CD14-positive monocyte (primary cell): ENCODE data around the gene OR2V1. TPM values are rescaled to one million over a fixed set of nuclear protein-coding genes. Genes with fewer than 3 reads are reported as not detected.
"Not testable (repeated sequence)": the region's sequence is repeated elsewhere in the genome, so short reads cannot be mapped to it uniquely, and the experiment has no call there.

Experiments
- DNase-seq, 3 donors: peaks; one replicate each; pipeline ENCODE4 v3.0.0-alpha.2; 2011 to 2022
- H2AFZ ChIP-seq: 2 replicates; pipeline ENCODE4 v1.6.0; 2012; ENCODE audit warnings: mild to moderate bottlenecking, low read depth, low read length, inconsistent platforms; ENCODE audit not compliant: insufficient read depth, poor library complexity, severe bottlenecking
- H3K27ac ChIP-seq, 2 donors: 1 replicate in 1 of 2; 2 replicates in 1 of 2; pipeline ENCODE4 v1.5.1; 2012 to 2013; ENCODE audit warnings: low read length in 2 of 2, control low read depth in 1 of 2, inconsistent platforms in 1 of 2, low read depth in 1 of 2, mild to moderate bottlenecking in 1 of 2
- H3K27me3 ChIP-seq, 2 donors: one replicate each; pipeline versions ENCODE4 v1.6.0 to v1.6.1; 2011 to 2013; ENCODE audit warnings: low read length in 2 of 2; ENCODE audit not compliant: control insufficient read depth in 2 of 2, insufficient read depth in 2 of 2
- H3K36me3 ChIP-seq, 2 donors: replicated peaks in 1 of 2; 1 replicate in 1 of 2; 2 replicates in 1 of 2; pipeline versions ENCODE4 v1.5.1 to v1.6.1; 2012 to 2013; ENCODE audit warnings: low read length in 2 of 2, control low read depth in 1 of 2, inconsistent platforms in 1 of 2, mild to moderate bottlenecking in 1 of 2; ENCODE audit not compliant: insufficient read depth in 2 of 2, control insufficient read depth in 1 of 2
- H3K4me1 ChIP-seq, 2 donors: 1 replicate in 1 of 2; 2 replicates in 1 of 2; pipeline versions ENCODE4 v1.5.1 to v1.6.1; 2012 to 2013; ENCODE audit warnings: low read length in 2 of 2, control low read depth in 1 of 2, inconsistent platforms in 1 of 2, mild to moderate bottlenecking in 1 of 2, moderate library complexity in 1 of 2; ENCODE audit not compliant: insufficient read depth in 2 of 2, control insufficient read depth in 1 of 2
- H3K4me2 ChIP-seq: replicated peaks from 2 replicates; pipeline ENCODE3; 2012; ENCODE audit warnings: low read length, moderate library complexity, mild to moderate bottlenecking; ENCODE audit not compliant: poor library complexity, severe bottlenecking; ENCODE audit errors: extremely low read depth
- H3K4me3 ChIP-seq, 3 experiments: fragments of 200-600 bp in 1 of 3; sonication (generic) in 1 of 3; replicated peaks in 1 of 3; 1 replicate in 2 of 3; 2 replicates in 1 of 3; pipeline ENCODE4 v1.5.1; 2011 to 2013; ENCODE audit warnings: low read length in 3 of 3, mild to moderate bottlenecking in 3 of 3, control low read depth in 2 of 3, low read depth in 2 of 3, inconsistent platforms in 1 of 3, moderate library complexity in 1 of 3
- H3K79me2 ChIP-seq: 2 replicates; pipeline ENCODE4 v1.6.0; 2012; ENCODE audit warnings: mild to moderate bottlenecking, control low read depth, inconsistent platforms, low read length, moderate library complexity; ENCODE audit not compliant: insufficient read depth
- H3K9ac ChIP-seq: 2 replicates; pipeline ENCODE4 v1.6.0; 2017; ENCODE audit warnings: low read length, mild to moderate bottlenecking; ENCODE audit not compliant: insufficient read depth, poor library complexity, severe bottlenecking
- H3K9me3 ChIP-seq, 2 donors: replicated peaks in 1 of 2; 1 replicate in 1 of 2; 2 replicates in 1 of 2; pipeline versions ENCODE4 v1.5.1 to v1.6.1; 2012 to 2013; ENCODE audit warnings: low read length in 2 of 2, control low read depth in 1 of 2; ENCODE audit not compliant: control insufficient read depth in 1 of 2, insufficient read depth in 1 of 2
- H4K20me1 ChIP-seq: 2 replicates; pipeline ENCODE4 v1.6.0; 2012; ENCODE audit warnings: mild to moderate bottlenecking, low read length, control low read depth, moderate library complexity; ENCODE audit not compliant: insufficient read depth
- H3K27ac Mint-ChIP-seq, 7 donors: one replicate each; pipeline ENCODE4 v1.8.0; 2020; ENCODE audit warnings: mild to moderate bottlenecking in 7 of 7, mixed read lengths in 7 of 7, moderate library complexity in 6 of 7, inconsistent platforms in 2 of 7
- H3K27me3 Mint-ChIP-seq, 3 donors: one replicate each; pipeline ENCODE4 v1.8.0; 2021 to 2022; ENCODE audit warnings: low read depth in 3 of 3, mild to moderate bottlenecking in 3 of 3, mixed read lengths in 3 of 3, moderate library complexity in 3 of 3, inconsistent platforms in 1 of 3
- H3K36me3 Mint-ChIP-seq, 2 donors: one replicate each; pipeline ENCODE4 v1.8.0; 2020; ENCODE audit warnings: mixed read lengths in 2 of 2, inconsistent platforms in 1 of 2, mild to moderate bottlenecking in 1 of 2
- H3K4me1 Mint-ChIP-seq: one replicate; pipeline ENCODE4 v1.8.0; 2020; ENCODE audit warnings: mild to moderate bottlenecking, mixed read lengths
- H3K4me3 Mint-ChIP-seq, 2 donors: one replicate each; pipeline ENCODE4 v1.8.0; 2020; ENCODE audit warnings: mild to moderate bottlenecking in 2 of 2, mixed read lengths in 2 of 2, moderate library complexity in 1 of 2
- H3K9me3 Mint-ChIP-seq, 7 donors: one replicate each; pipeline ENCODE4 v1.8.0; 2020 to 2022; ENCODE audit warnings: mixed read lengths in 7 of 7, mild to moderate bottlenecking in 6 of 7, moderate library complexity in 6 of 7, inconsistent platforms in 2 of 7
- WGBS: methylation state at CpG from one replicate; pipeline ENCODE4 v1.1.5; 2013; ENCODE audit warnings: missing lambda C conversion rate; ENCODE audit not compliant: insufficient coverage; 5-methylcytosine and 5-hydroxymethylcytosine counted together
- intact Hi-C, 2 donors: fragments of 100-400 bp; cut with micrococcal nuclease; formaldehyde crosslinking; loops; one replicate each; pipeline versions ENCODE4 v1.15.0 to v1.15.1; 2023
- polyA plus RNA-seq, 3 donors: library from polyadenylated mRNA; depleted of rRNA in 1 of 3; unstranded in 2 of 3; stranded (reverse) in 1 of 3; fragments of 300-500 nt in 2 of 3; fragments of >200 nt in 1 of 3; fragmentation: Illumina TruSeq in 2 of 3; gene quantifications; 1 replicate in 2 of 3; 2 replicates in 1 of 3; pipeline ENCODE4 v1.2.3, GENCODE V29; 2012 to 2021
- TF ChIP-seq, protein P1 (sequence below): fragments of 200-600 bp; IDR thresholded peaks from one replicate; pipeline ENCODE4 v1.8.0; 2022; ENCODE audit warnings: antibody characterized with exemption, mild to moderate bottlenecking

Gene OR2V1
- polyA plus RNA-seq, 3 donors = not detected

GRCh38 chr5:181163487-181164075, 32.6 kb upstream of the OR2V1 start:
- intact Hi-C loops = no loop called here
- DNase-seq = peak in 2 of 3 donors; percentile 13 to 35
- peaks cover 0 to 2% of the 10 kb centered on the region in 2 donors for H3K36me3 Mint-ChIP-seq
- Histone ChIP-seq H3K27ac (no peak overlapping the region), H3K9me3 (peaks cover 0 to 13% of the 10 kb centered on the region in 2 donors), H3K79me2 (no peaks in the 10 kb centered on the region), H3K4me2 (peak overlapping the region; percentile 66), H3K36me3 (no peaks in the 10 kb centered on the region), H3K4me3 (peak overlapping the region in 1 of 3 experiments; percentile 60), H3K9ac (no peak overlapping the region), H3K27me3 (peaks cover 25 to 58% of the 10 kb centered on the region in 2 donors), H3K4me1 (peaks cover 10 to 11% of the 10 kb centered on the region in 2 donors), H2AFZ (peak overlapping the region; percentile 58), H4K20me1 (no peaks in the 10 kb centered on the region)
- peak overlapping the region; percentile 71 to 96 for H3K4me3 Mint-ChIP-seq
- peaks cover 2 to 20% (median 8%) of the 10 kb centered on the region in 7 donors for H3K9me3 Mint-ChIP-seq
- H3K27ac Mint-ChIP-seq = peak overlapping the region; percentile 25 to 80 (median 50)
- H3K4me1 Mint-ChIP-seq = peaks cover 23% of the 10 kb centered on the region
- H3K27me3 Mint-ChIP-seq = peaks cover 50 to 57% (median 55%) of the 10 kb centered on the region in 3 donors
- TF ChIP-seq, protein P1, sequence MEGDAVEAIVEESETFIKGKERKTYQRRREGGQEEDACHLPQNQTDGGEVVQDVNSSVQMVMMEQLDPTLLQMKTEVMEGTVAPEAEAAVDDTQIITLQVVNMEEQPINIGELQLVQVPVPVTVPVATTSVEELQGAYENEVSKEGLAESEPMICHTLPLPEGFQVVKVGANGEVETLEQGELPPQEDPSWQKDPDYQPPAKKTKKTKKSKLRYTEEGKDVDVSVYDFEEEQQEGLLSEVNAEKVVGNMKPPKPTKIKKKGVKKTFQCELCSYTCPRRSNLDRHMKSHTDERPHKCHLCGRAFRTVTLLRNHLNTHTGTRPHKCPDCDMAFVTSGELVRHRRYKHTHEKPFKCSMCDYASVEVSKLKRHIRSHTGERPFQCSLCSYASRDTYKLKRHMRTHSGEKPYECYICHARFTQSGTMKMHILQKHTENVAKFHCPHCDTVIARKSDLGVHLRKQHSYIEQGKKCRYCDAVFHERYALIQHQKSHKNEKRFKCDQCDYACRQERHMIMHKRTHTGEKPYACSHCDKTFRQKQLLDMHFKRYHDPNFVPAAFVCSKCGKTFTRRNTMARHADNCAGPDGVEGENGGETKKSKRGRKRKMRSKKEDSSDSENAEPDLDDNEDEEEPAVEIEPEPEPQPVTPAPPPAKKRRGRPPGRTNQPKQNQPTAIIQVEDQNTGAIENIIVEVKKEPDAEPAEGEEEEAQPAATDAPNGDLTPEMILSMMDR = no peak
- 28% methylated on average over 12 of the region's 16 CpGs for WGBS

- Histone ChIP-seq H3K9ac (no peak overlapping the region), H3K4me3 (no peak overlapping the region), H2AFZ (no peak overlapping the region), H4K20me1 (no peaks in the 10 kb centered on the region), H3K4me2 (no peak overlapping the region), H3K27ac (no peak overlapping the region), H3K79me2 (no peaks in the 10 kb centered on the region), H3K9me3 (peaks cover 0 to 7% of the 10 kb centered on the region in 2 donors), H3K27me3 (peaks cover 9 to 38% of the 10 kb centered on the region in 2 donors), H3K4me1 (peaks cover 10 to 11% of the 10 kb centered on the region in 2 donors), H3K36me3 (no peaks in the 10 kb centered on the region)
- peaks cover 37 to 44% (median 42%) of the 10 kb centered on the region in 3 donors for H3K27me3 Mint-ChIP-seq
- no peak overlapping the region for H3K4me3 Mint-ChIP-seq
- peak overlapping the region in 5 of 7 donors; percentile 8 to 94 (median 77) for H3K27ac Mint-ChIP-seq
- H3K36me3 Mint-ChIP-seq = peaks cover 0 to 2% of the 10 kb centered on the region in 2 donors
- peaks cover 21% of the 10 kb centered on the region for H3K4me1 Mint-ChIP-seq
- TF ChIP-seq, protein P1 = no peak
- intact Hi-C loops = no loop called here
- WGBS = 91% methylated on average over 1 of the region's 4 CpGs
- H3K9me3 Mint-ChIP-seq = peaks cover 0 to 18% (median 8%) of the 10 kb centered on the region in 7 donors
- DNase-seq = no peak
Measured at GRCh38 chr5:181161534-181162175, 30.7 kb upstream of the OR2V1 start.

DNA sequence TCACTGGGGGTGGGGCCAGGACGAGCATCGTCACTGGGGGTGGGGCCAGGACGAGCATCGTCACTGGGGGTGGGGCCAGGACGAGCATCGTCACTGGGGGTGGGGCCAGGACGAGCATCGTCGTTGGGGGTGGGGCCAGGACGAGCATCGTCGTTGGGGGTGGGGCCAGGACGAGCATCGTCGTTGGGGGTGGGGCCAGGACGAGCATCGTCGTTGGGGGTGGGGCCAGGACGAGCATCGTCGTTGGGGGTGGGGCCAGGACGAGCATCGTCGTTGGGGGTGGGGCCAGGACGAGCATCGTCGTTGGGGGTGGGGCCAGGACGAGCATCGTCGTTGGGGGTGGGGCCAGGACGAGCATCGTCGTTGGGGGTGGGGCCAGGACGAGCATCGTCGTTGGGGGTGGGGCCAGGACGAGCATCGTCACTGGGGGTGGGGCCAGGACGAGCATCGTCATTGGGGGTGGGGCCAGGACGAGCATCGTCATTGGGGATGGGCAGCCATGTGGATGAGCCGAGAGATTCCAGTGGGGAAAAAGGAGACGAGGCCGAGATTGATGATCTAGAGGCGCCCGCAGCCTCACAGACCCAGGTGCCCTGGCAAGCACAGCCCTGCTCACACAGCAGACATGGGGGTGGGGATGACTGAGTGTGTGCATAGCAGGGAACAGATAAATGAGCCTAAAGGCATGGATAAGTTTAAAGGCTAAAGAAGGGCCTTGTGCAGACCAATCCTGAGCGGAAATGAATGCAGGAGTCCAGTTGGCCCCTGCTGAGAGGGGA, 30.0 kb upstream of the OR2V1 start:
- H3K9ac ChIP-seq, H3K4me3 ChIP-seq, H4K20me1 ChIP-seq, H2AFZ ChIP-seq, H3K4me2 ChIP-seq, H3K79me2 ChIP-seq, H3K27ac ChIP-seq, H3K36me3 ChIP-seq, intact Hi-C loops, H3K36me3 Mint-ChIP-seq, H3K9me3 ChIP-seq: not testable (repeated sequence)
- Mint-ChIP-seq H3K9me3 (peaks cover 0 to 16% (median 8%) of the 10 kb centered on the region in 7 donors), H3K4me3 (peak overlapping the region in 1 of 2 donors; percentile 63), H3K27ac (peak overlapping the region; percentile 60 to 94 (median 78)), H3K4me1 (peaks cover 21% of the 10 kb centered on the region), H3K27me3 (peaks cover 30 to 38% (median 37%) of the 10 kb centered on the region in 3 donors)
- Histone ChIP-seq H3K27me3 (peaks cover 7 to 31% of the 10 kb centered on the region in 2 donors), H3K4me1 (peaks cover 10 to 11% of the 10 kb centered on the region in 2 donors)
- peak in 2 of 3 donors; percentile 35 to 49 for DNase-seq
- 27% methylated on average over 13 of the region's 48 CpGs for WGBS
